GM19099 (cell line): Measurements from ENCODE around the gene FMNL2.

Experiments used
- POLR2A ChIP-seq: IDR thresholded peaks from 3 replicates; pipeline ENCODE4 v1.6.1; 2011; ENCODE audit warnings: low read depth; ENCODE audit not compliant: insufficient read length; ENCODE audit errors: extremely low read depth

The FMNL2 gene

GRCh38 chr2:152452256-152452973 is 117.4 kb downstream of the FMNL2 start:
- no peak for TF ChIP-seq POLR2A

GRCh38 chr2:152453129-152453911 is 118.3 kb downstream of the FMNL2 start:
- TF ChIP-seq POLR2A: no peak

GRCh38 chr2:152454371-152454770 is 119.4 kb downstream of the FMNL2 start:
- no peak for TF ChIP-seq POLR2A

- no peak for TF ChIP-seq POLR2A
Observed at GRCh38 chr2:152454960-152455359, 120.0 kb downstream of the FMNL2 start.

DNA sequence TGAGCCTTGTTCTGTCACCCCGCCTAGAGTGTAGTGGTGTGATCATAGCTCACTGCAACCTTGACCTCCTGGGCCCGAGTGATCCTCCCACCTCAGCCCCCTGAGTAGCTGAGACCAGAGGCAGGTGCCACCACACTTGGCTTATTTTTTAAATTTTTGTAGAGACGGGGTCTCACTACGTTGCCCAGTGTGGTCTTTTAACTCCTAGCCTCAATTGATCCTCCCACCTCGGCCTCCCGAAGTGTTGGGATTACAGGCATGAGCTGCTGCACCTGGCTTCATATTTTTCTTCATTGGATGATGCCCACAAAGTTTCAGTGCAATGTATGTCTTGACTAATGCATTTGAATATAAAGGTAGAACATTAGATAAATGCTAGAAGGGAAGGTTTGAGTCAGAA is 120.8 kb downstream of the FMNL2 start:
- no peak for TF ChIP-seq POLR2A

- no peak for TF ChIP-seq POLR2A
Observed at GRCh38 chr2:152456262-152456661, 121.3 kb downstream of the FMNL2 start.

GRCh38 chr2:152458441-152458940 is 123.5 kb downstream of the FMNL2 start:
- no peak for TF ChIP-seq POLR2A

DNA sequence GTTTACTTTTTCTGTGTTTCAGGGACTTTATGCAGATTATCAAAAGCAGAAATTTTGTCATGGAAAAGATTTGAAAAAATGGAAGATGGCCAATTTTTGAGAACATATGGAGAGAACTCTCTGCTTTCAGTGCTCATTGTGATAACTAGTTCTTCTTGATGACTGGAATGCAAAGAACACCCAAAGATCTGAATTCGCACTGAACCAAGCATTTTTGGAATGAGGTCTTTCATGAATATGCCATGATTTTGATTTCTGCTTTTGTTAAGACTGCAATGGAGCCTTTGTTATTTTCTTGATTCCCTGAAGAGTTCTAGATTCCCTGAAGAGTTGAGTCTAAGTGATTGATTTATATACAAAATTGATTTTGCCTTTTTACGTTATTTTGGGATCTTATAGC is 124.1 kb downstream of the FMNL2 start:
- TF ChIP-seq POLR2A: no peak

DNA sequence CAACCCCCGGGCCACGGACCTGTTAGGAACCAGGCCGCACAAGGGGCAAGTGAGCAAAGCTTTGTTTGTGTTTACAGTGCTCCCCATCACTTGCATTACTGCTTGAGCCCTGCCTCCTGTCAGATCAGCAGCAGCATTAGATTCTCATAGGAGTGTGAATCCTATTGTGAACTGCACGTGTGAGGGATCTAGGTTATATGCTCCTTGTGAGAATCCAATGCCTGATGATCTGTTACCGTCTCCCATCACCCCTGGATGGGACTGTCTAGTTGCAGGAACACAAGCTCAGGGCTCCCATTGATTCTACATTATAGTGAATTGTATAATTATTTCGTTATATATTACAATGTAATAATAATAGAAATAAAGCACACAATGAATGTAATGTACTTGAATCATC is 125.6 kb downstream of the FMNL2 start:
- TF ChIP-seq POLR2A: no peak

GRCh38 chr2:152462120-152462519 is 127.1 kb downstream of the FMNL2 start:
- no peak for TF ChIP-seq POLR2A

GRCh38 chr2:152462779-152463178 is 127.8 kb downstream of the FMNL2 start:
- TF ChIP-seq POLR2A: no peak

- no peak for TF ChIP-seq POLR2A
Observed at GRCh38 chr2:152464851-152465470, 130.0 kb downstream of the FMNL2 start.

DNA sequence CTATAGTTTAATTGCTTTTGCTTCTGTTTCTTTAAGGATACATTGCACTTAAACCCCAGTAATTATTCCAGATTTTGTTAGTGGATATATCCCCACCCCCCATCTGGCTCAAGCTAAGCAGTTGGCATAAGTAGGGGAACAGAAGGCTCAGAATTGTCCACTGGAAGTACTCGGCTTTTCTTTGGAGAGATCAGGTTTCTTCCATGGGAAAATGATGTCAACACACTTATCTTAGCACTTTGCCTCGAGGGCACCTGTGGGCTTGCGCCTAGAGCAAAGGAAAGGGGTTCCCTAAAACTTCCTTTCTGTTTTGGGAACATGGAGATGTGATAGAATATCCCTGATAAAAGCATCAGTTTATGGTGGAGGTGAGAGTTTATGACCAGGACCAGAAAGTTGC is 130.6 kb downstream of the FMNL2 start:
- TF ChIP-seq POLR2A: no peak

GRCh38 chr2:152466041-152466440 is 131.1 kb downstream of the FMNL2 start:
- no peak for TF ChIP-seq POLR2A

- TF ChIP-seq POLR2A: no peak
Observed at GRCh38 chr2:152466980-152467676, 132.2 kb downstream of the FMNL2 start.

DNA sequence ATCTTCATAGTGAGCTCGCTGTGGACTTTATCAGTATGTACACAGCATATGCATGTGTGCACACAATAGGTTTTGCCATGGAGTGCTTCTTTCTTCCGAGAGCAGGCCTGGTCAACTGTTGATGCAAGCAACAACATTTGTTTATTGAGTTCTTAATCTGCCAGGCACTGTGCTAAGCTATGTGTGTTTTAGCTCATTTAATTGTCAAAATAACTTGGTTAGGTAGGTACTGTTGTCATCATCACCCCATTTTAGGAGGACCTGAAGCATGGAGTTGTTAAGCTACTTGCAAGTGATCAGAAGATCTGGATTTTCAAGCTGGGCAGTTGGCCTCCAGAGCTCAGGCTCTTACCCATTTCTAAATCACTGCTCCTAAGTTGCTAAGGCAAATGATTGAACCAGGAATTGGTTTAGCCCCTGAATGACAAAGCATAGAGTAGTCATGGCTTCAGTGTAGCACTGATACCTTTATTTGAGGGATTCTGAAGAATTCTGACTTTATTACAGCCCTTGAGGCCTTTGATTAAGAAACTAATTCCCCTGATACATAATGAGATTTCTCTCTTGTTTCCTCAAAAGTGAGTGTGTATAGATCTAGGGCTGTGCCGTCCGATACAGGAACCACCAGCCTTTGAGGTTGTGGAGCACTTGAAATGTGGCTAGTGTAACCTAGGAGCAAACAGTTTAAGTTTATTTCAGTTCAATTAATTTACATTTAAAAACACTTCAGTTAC is 132.9 kb downstream of the FMNL2 start:
- no peak for TF ChIP-seq POLR2A
